ENCODE results near the gene ZNF391. TPM values are rescaled to one million over a fixed set of nuclear protein-coding genes. Genes with fewer than 3 reads are reported as not detected.

ZNF391 gene
- total and polyA plus RNA-seq, 5 donors from 2014 or later, result 1.0 to 1.7 (median 1.5) TPM; not detected in 1

DNA sequence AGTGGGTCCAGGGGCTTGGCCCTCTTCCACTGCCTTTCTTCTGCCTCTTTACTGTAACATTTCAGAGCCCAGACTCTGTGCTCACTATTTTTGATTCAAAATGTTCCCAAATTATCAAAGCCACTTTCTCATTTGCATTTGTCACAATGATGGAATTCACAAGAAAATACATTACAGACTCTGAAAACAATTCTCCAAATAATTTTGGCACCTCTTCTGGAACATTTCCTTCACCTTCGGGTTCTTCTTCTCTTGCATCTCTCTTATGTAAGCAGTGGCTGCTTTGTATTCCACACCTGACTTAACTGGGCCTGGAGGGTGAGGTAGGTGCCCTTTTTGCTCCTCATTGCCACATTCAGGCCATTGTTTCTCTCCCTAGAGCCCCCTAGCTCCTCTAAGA lies 54.4 kb downstream of the ZNF391 start:
- Mint-ChIP-seq H3K9me3 (peaks cover 0 to 34% (median 12%) of the 10 kb centered on the region in 7 donors), H3K27me3 (no peaks in the 10 kb centered on the region)

DNA sequence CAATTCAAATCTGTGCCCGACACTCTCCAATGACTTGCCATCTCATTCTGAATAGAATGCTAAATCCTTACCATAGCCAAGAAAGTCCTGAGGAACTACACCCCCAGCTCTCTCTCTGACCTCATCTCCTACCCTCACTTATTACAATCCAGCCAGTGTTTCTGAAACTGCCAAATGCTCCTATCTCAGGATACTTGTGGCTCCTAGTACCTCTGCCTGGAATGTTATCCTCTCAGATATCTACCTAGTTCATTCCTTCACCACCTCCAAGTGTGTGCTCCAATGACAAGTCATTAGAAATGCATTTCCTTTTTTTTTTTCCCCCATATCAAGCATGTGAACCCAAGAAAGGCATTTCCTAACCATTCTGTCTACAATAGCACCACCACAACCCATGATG lies 59.9 kb downstream of the ZNF391 start:
- H3K27me3 ChIP-seq (ENCODE audit: control insufficient read depth, insufficient read depth, low read length), result no peaks in the 10 kb centered on the region
- peaks cover 27% of the 10 kb centered on the region for H3K36me3 Mint-ChIP-seq
- no peak overlapping the region for H3K4me3 Mint-ChIP-seq

More for the DNA sequence above, 54.4 kb downstream of the ZNF391 start:
- ATAC-seq (ENCODE audit: low read depth in 2 of 2) (no peak), DNase-seq (no peak)
- no peak overlapping the region for H3K4me3 ChIP-seq (ENCODE audit: low read depth, low read length)
- Mint-ChIP-seq H3K36me3 (peaks cover 9% of the 10 kb centered on the region), H3K4me1 (no peaks in the 10 kb centered on the region), H3K27ac (no peak overlapping the region), H3K4me3 (no peak overlapping the region)
- H3K27me3 ChIP-seq (ENCODE audit: control insufficient read depth, insufficient read depth, low read length), result no peaks in the 10 kb centered on the region
- H3K4me1 ChIP-seq (ENCODE audit: control insufficient read depth, insufficient read depth, low read length, poor library complexity, severe bottlenecking), result no peaks in the 10 kb centered on the region
- no peaks in the 10 kb centered on the region for H3K36me3 ChIP-seq (ENCODE audit: control insufficient read depth, insufficient read depth, low read length)
- no peak overlapping the region for H3K27ac ChIP-seq (ENCODE audit: insufficient read depth, low read length, poor library complexity, severe bottlenecking)
- H3K9me3 ChIP-seq (ENCODE audit: control insufficient read depth in 2 of 2, low read length in 2 of 2), result peaks cover 55 to 67% of the 10 kb centered on the region in 2 experiments

DNA sequence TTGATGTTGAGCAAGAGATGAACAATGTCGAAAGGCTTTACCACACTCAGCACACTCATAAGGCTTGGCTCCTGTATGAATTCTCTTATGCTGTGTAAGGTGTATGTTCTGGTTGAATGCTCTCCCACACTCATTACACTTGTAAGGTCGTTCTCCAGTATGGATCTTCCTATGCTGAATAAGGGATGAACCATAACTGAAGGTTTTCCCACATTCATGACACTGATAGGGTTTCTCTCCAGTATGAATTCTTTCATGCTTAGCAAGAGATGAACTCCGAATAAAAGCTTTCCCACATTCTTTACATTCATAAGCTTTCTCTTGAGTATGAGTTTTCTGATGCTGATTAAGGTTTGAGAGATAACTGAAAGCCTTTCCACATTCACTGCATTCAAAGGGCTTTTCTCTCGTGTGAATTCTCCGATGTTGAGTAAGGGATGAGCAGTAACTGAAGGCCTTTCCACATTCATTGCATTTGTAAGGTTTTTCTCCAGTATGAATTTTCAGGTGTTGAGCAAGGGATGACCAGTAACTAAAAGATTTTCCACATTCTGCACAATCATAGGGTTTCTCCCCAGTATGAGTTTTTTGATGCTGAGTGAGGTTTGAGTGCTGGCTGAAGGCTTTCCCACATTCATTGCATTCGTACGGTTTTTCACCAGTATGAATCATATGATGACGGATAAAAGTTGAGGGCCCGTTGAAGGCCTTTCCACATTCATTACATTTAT lies 63.3 kb downstream of the ZNF391 start:
- H3K36me3 ChIP-seq (ENCODE audit: control insufficient read depth, insufficient read depth, low read length), result peaks cover 53% of the 10 kb centered on the region
- no peak overlapping the region for H3K4me3 ChIP-seq (ENCODE audit: low read depth, low read length)
- no peak overlapping the region for H3K27ac ChIP-seq (ENCODE audit: insufficient read depth, low read length, poor library complexity, severe bottlenecking)
- H3K27me3 Mint-ChIP-seq, result no peaks in the 10 kb centered on the region
- H3K4me1 Mint-ChIP-seq, result no peaks in the 10 kb centered on the region
- H3K27me3 ChIP-seq (ENCODE audit: control insufficient read depth, insufficient read depth, low read length), result no peaks in the 10 kb centered on the region
- peaks cover 90 to 99% of the 10 kb centered on the region in 2 experiments for H3K9me3 ChIP-seq (ENCODE audit: control insufficient read depth in 2 of 2, low read length in 2 of 2)
- DNase-seq (no peak), ATAC-seq (ENCODE audit: low read depth in 2 of 2) (no peak)
- H3K36me3 Mint-ChIP-seq, result peaks cover 58% of the 10 kb centered on the region
- peaks cover 3 to 89% (median 43%) of the 10 kb centered on the region in 7 donors for H3K9me3 Mint-ChIP-seq
- H3K27ac Mint-ChIP-seq, result no peak overlapping the region
- no peaks in the 10 kb centered on the region for H3K4me1 ChIP-seq (ENCODE audit: control insufficient read depth, insufficient read depth, low read length, poor library complexity, severe bottlenecking)
- H3K4me3 Mint-ChIP-seq, result no peak overlapping the region

More for the DNA sequence above, 59.9 kb downstream of the ZNF391 start:
- DNase-seq, result no peak
- H3K9me3 Mint-ChIP-seq, result peaks cover 2 to 60% (median 31%) of the 10 kb centered on the region in 7 donors
- no peaks in the 10 kb centered on the region for H3K4me1 ChIP-seq (ENCODE audit: control insufficient read depth, insufficient read depth, low read length, poor library complexity, severe bottlenecking)
- ATAC-seq (ENCODE audit: low read depth in 2 of 2), result no peak
- peaks cover 20% of the 10 kb centered on the region for H3K36me3 ChIP-seq (ENCODE audit: control insufficient read depth, insufficient read depth, low read length)
- H3K27ac ChIP-seq (ENCODE audit: insufficient read depth, low read length, poor library complexity, severe bottlenecking), result no peak overlapping the region
- H3K27me3 Mint-ChIP-seq, result no peaks in the 10 kb centered on the region
- H3K4me3 ChIP-seq (ENCODE audit: low read depth, low read length), result peak overlapping the region; percentile 7
- peak overlapping the region in 1 of 3 donors; percentile 88 for H3K27ac Mint-ChIP-seq
- peaks cover 81 to 98% of the 10 kb centered on the region in 2 experiments for H3K9me3 ChIP-seq (ENCODE audit: control insufficient read depth in 2 of 2, low read length in 2 of 2)
- no peaks in the 10 kb centered on the region for H3K4me1 Mint-ChIP-seq

DNA sequence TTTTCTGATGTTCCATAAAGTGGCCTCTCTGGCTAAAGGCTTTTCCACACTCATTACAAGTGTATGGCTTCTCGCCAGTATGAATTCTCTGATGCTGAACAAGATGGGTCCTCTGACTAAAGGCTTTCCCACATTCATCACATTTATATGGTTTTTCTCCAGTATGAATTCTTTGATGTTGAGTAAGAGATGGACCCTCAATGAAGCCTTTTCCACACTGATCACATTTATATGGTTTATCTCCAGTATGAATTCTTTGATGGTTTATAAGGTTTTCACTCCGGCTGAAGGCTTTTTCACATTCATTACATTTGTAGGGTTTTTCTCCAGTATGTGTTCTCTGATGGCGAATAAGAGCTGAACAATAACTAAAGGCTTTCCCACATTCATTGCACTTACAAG lies 63.9 kb downstream of the ZNF391 start:
- Histone ChIP-seq H3K4me1 (ENCODE audit: control insufficient read depth, insufficient read depth, low read length, poor library complexity, severe bottlenecking) (no peaks in the 10 kb centered on the region), H3K4me3 (ENCODE audit: low read depth, low read length) (peak overlapping the region; percentile 6), H3K36me3 (ENCODE audit: control insufficient read depth, insufficient read depth, low read length) (peaks cover 60% of the 10 kb centered on the region), H3K27me3 (ENCODE audit: control insufficient read depth, insufficient read depth, low read length) (no peaks in the 10 kb centered on the region), H3K9me3 (ENCODE audit: control insufficient read depth in 2 of 2, low read length in 2 of 2) (peaks cover 97 to 100% of the 10 kb centered on the region in 2 experiments), H3K27ac (ENCODE audit: insufficient read depth, low read length, poor library complexity, severe bottlenecking) (no peak overlapping the region)
- H3K27ac Mint-ChIP-seq, result no peak overlapping the region
- peak in 1 of 3 donors; percentile 15 for DNase-seq
- peaks cover 64% of the 10 kb centered on the region for H3K36me3 Mint-ChIP-seq
- H3K9me3 Mint-ChIP-seq, result peaks cover 3 to 90% (median 47%) of the 10 kb centered on the region in 7 donors
- H3K4me1 Mint-ChIP-seq, result no peaks in the 10 kb centered on the region
- H3K4me3 Mint-ChIP-seq, result no peak overlapping the region
- no peaks in the 10 kb centered on the region for H3K27me3 Mint-ChIP-seq
- no peak for ATAC-seq (ENCODE audit: low read depth in 2 of 2)

Other genes with a start within 250 kb of the ZNF391 start
- gene PRSS16, start 141.1 kb upstream of the ZNF391 start, total RNA-seq, result 0.49 TPM
- 1 to 10 TPM in 1 of 4 donors, under 1 TPM in 3; 0.19 to 1.7 (median 0.49) TPM for gene PRSS16, start 141.1 kb upstream of the ZNF391 start, polyA plus RNA-seq
- gene POM121L2, start 76.5 kb upstream of the ZNF391 start, total RNA-seq, result not detected
- not detected for gene POM121L2, start 76.5 kb upstream of the ZNF391 start, polyA plus RNA-seq
- gene ZNF184, start 84.3 kb downstream of the ZNF391 start, total RNA-seq, result 14.9 TPM
- gene ZNF184, start 84.3 kb downstream of the ZNF391 start, polyA plus RNA-seq, result 10 to 100 TPM in 1 of 4 donors, 1 to 10 TPM in 3; 6.1 to 13.1 (median 7.7) TPM

Data from CD4-positive, CD25-positive, alpha-beta regulatory T cell (primary cell).